Measurements from ENCODE around the gene PHYHIPL. TPM values are rescaled to one million over a fixed set of nuclear protein-coding genes. Genes with fewer than 3 reads are reported as not detected.
"Not testable (repeated sequence)": the region's sequence is repeated elsewhere in the genome, so short reads cannot be mapped to it uniquely, and the experiment has no call there.

Gene PHYHIPL
- total and polyA plus RNA-seq, 2 experiments from 2014 or later: not detected

- 51% methylated on average over 4 of the region's 4 CpGs for WGBS, 2 experiments (ENCODE audit: low coverage in 1 of 2, low lambda C conversion rate in 2 of 2, missing lambda C conversion rate in 2 of 2)
- H3K4me3 ChIP-seq: no peak overlapping the region
- no peak overlapping the region for H3K9ac ChIP-seq
- H3K79me2 ChIP-seq (ENCODE audit: insufficient read depth): no peaks in the 10 kb centered on the region
- no peaks in the 10 kb centered on the region for H3K36me3 ChIP-seq (ENCODE audit: low read depth)
- in situ Hi-C loops (cut with MboI): loop anchor here (25.0 kb wide), 2 partner anchors 429 to 804 kb away; no protein-coding TSS in a partner anchor
- H2AFZ ChIP-seq: no peak overlapping the region
- H3F3A ChIP-seq (ENCODE audit: insufficient read depth): no peaks in the 10 kb centered on the region
- H3K9me3 ChIP-seq (ENCODE audit: low read depth): no peaks in the 10 kb centered on the region
- TF ChIP-seq EZH2 (IDR thresholded peaks at IDR 0.05; ENCODE audit: insufficient read depth, poor library complexity, severe bottlenecking) (no peak), EZH2phosphoT487 (IDR thresholded peaks at IDR 0.05; ENCODE audit: insufficient read depth, low read depth) (no peak)
- DNase-seq: no peak
- H3K4me2 ChIP-seq (ENCODE audit: unreplicated experiment): no peak overlapping the region
- no peak overlapping the region for H3K27ac ChIP-seq
- H3K9me2 ChIP-seq (ENCODE audit: insufficient read depth): no peaks in the 10 kb centered on the region
- H4K20me1 ChIP-seq (ENCODE audit: insufficient read depth): no peaks in the 10 kb centered on the region
- H3K27me3 ChIP-seq (replicated peaks; ENCODE audit: insufficient read depth): peaks cover 10% of the 10 kb centered on the region; the same call in 1 of the 2 replicates
- no peaks in the 10 kb centered on the region for H3K4me1 ChIP-seq (ENCODE audit: insufficient read depth)
Observed at GRCh38 chr10:59216178-59216869, 39.9 kb downstream of the PHYHIPL start.

DNA sequence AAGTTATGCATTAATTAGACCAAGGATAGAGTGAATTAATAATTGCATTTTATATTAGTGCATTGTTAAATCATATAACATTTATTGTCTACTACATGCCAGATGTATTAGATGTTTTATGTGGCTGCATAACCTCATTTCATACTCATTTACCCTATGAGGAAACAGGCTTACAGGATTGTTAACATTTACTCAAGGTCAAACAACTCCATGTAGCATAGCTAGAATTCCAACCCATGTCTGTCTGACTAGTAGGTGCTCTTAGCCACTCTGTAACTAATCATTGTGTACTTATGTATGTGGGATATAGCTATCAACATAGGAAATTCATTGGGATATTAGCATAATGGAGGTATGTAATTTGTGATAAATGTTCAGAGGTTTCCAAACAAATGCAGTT, 46.3 kb downstream of the PHYHIPL start:
- in situ Hi-C loops (cut with MboI): loop anchor here (25.0 kb wide), 2 partner anchors 435 to 810 kb away; no protein-coding TSS in a partner anchor
- H2AFZ ChIP-seq: no peak overlapping the region
- H3K79me2 ChIP-seq (ENCODE audit: insufficient read depth): no peaks in the 10 kb centered on the region
- no peaks in the 10 kb centered on the region for H3F3A ChIP-seq (ENCODE audit: insufficient read depth)
- no peak overlapping the region for H3K4me3 ChIP-seq
- no peak for TF ChIP-seq EZH2phosphoT487 (IDR thresholded peaks at IDR 0.05; ENCODE audit: insufficient read depth, low read depth)
- TF ChIP-seq EZH2 (IDR thresholded peaks at IDR 0.05; ENCODE audit: insufficient read depth, poor library complexity, severe bottlenecking): no peak
- H3K4me1 ChIP-seq (ENCODE audit: insufficient read depth): no peaks in the 10 kb centered on the region
- no peak overlapping the region for H3K9ac ChIP-seq
- no peak overlapping the region for H3K27ac ChIP-seq
- no peaks in the 10 kb centered on the region for H3K9me2 ChIP-seq (ENCODE audit: insufficient read depth)
- no peaks in the 10 kb centered on the region for H3K27me3 ChIP-seq (replicated peaks; ENCODE audit: insufficient read depth)
- DNase-seq: peak; percentile 13
- H3K4me2 ChIP-seq (ENCODE audit: unreplicated experiment): no peak overlapping the region
- H3K9me3 ChIP-seq (ENCODE audit: low read depth): no peaks in the 10 kb centered on the region
- H3K36me3 ChIP-seq (ENCODE audit: low read depth): no peaks in the 10 kb centered on the region
- H4K20me1 ChIP-seq (ENCODE audit: insufficient read depth): no peaks in the 10 kb centered on the region

DNA sequence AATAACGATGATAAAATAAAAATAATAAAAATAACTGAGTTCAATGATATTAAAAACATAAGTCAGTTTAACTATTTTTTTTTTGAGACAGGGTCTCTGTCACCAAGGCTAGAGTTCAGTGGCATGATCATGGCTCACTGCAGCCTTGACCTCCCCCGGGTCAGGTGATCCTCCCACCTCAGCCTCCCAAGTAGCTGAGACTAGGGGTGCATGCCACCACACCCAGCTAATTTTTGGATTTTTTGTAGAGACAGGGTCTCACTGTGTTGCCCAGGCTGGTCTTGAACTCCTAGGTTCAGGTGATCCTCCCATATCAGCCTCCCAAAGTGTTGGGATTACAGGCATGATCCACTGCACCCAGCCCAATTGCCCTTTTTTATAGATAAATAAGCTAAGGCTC, 47.2 kb downstream of the PHYHIPL start:
- H3F3A ChIP-seq (ENCODE audit: insufficient read depth); H3K27me3 ChIP-seq (replicated peaks; ENCODE audit: insufficient read depth); H4K20me1 ChIP-seq (ENCODE audit: insufficient read depth); H3K9me2 ChIP-seq (ENCODE audit: insufficient read depth); H2AFZ ChIP-seq; DNase-seq; H3K4me2 ChIP-seq (ENCODE audit: unreplicated experiment); H3K4me1 ChIP-seq (ENCODE audit: insufficient read depth); H3K9me3 ChIP-seq (ENCODE audit: low read depth); H3K4me3 ChIP-seq; H3K27ac ChIP-seq; H3K9ac ChIP-seq; H3K79me2 ChIP-seq (ENCODE audit: insufficient read depth); H3K36me3 ChIP-seq (ENCODE audit: low read depth): not testable (repeated sequence)
- in situ Hi-C loops (cut with MboI): loop anchor here (25.0 kb wide), 2 partner anchors 436 to 811 kb away; no protein-coding TSS in a partner anchor
- WGBS, 2 experiments (ENCODE audit: low coverage in 1 of 2, low lambda C conversion rate in 2 of 2, missing lambda C conversion rate in 2 of 2): 92 to 93% methylated on average over 2 of the region's 2 CpGs

DNA sequence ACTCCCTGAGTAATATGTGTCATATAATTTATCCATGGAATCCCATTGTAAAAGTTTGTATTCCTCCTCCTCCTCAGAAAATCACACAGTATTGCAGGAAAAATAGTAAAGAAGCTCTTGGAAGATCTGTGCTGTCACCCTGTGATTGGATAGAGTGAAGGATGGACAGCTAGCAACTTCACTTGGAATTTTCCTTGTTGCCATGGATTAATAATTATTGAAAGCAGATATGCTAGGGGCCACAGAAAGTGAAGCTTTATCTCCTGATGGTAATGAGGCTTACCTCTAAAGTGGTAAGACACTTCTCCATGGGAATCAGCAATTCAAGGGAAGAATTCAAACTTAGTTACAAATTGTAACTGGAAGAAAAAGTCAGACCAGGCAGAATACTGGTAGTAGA, 48.8 kb downstream of the PHYHIPL start:
- TF ChIP-seq EZH2 (IDR thresholded peaks at IDR 0.05; ENCODE audit: insufficient read depth, poor library complexity, severe bottlenecking) (no peak), EZH2phosphoT487 (IDR thresholded peaks at IDR 0.05; ENCODE audit: insufficient read depth, low read depth) (no peak)
- Histone ChIP-seq H3K79me2 (ENCODE audit: insufficient read depth) (no peaks in the 10 kb centered on the region), H4K20me1 (ENCODE audit: insufficient read depth) (no peaks in the 10 kb centered on the region), H3K4me2 (ENCODE audit: unreplicated experiment) (no peak overlapping the region), H3F3A (ENCODE audit: insufficient read depth) (no peaks in the 10 kb centered on the region), H3K9me2 (ENCODE audit: insufficient read depth) (no peaks in the 10 kb centered on the region), H3K9ac (no peak overlapping the region), H3K36me3 (ENCODE audit: low read depth) (no peaks in the 10 kb centered on the region), H3K4me3 (no peak overlapping the region), H2AFZ (no peak overlapping the region), H3K27ac (no peak overlapping the region), H3K27me3 (replicated peaks; ENCODE audit: insufficient read depth) (no peaks in the 10 kb centered on the region), H3K4me1 (ENCODE audit: insufficient read depth) (no peaks in the 10 kb centered on the region), H3K9me3 (ENCODE audit: low read depth) (no peaks in the 10 kb centered on the region)
- in situ Hi-C loops (cut with MboI): no loop called here
- DNase-seq: no peak

DNA sequence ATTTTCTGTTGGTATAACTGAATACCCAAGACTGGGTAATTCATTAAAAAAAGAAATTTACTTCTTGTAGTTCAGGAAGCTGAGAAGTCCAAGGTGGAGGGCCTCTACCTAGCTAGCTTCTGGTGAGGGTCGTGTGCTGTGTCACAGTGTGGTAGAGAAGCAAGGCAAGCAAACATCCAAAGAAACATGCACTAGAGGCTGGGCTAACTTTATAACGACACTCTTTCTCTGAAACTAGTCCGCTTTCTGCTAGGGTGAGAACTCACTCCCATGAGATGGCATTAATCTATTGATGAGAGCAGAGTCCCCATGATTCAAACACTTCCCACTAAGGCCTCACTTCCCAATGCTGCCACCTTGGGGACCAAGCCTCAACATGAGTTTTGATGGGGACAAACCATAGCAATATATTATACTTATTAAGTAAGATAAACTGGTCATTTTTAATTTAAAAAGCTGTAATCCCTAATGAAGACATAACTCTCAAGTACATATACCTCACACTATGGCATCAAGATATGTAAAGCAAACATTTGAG, 50.8 kb downstream of the PHYHIPL start:
- TF ChIP-seq EZH2phosphoT487 (IDR thresholded peaks at IDR 0.05; ENCODE audit: insufficient read depth, low read depth) (no peak), EZH2 (IDR thresholded peaks at IDR 0.05; ENCODE audit: insufficient read depth, poor library complexity, severe bottlenecking) (no peak)
- H3K9me2 ChIP-seq (ENCODE audit: insufficient read depth): no peaks in the 10 kb centered on the region
- in situ Hi-C loops (cut with MboI): no loop called here
- no peak overlapping the region for H3K9ac ChIP-seq
- WGBS, 2 experiments (ENCODE audit: low coverage in 1 of 2, low lambda C conversion rate in 2 of 2, missing lambda C conversion rate in 2 of 2): 94 to 95% methylated on average over 3 of the region's 3 CpGs
- H3K9me3 ChIP-seq (ENCODE audit: low read depth): no peaks in the 10 kb centered on the region
- H3K4me3 ChIP-seq: no peak overlapping the region
- H3K4me2 ChIP-seq (ENCODE audit: unreplicated experiment): no peak overlapping the region
- no peaks in the 10 kb centered on the region for H3K79me2 ChIP-seq (ENCODE audit: insufficient read depth)
- no peaks in the 10 kb centered on the region for H3K4me1 ChIP-seq (ENCODE audit: insufficient read depth)
- H2AFZ ChIP-seq: no peak overlapping the region
- H4K20me1 ChIP-seq (ENCODE audit: insufficient read depth): no peaks in the 10 kb centered on the region
- H3K27me3 ChIP-seq (replicated peaks; ENCODE audit: insufficient read depth): no peaks in the 10 kb centered on the region
- no peak for DNase-seq
- no peaks in the 10 kb centered on the region for H3F3A ChIP-seq (ENCODE audit: insufficient read depth)
- H3K27ac ChIP-seq: no peak overlapping the region
- H3K36me3 ChIP-seq (ENCODE audit: low read depth): no peaks in the 10 kb centered on the region
